ENCODE results near the gene KCNQ1. TPM values are rescaled to one million over a fixed set of nuclear protein-coding genes. Genes with fewer than 3 reads are reported as not detected.

The KCNQ1 gene
- total RNA-seq, 2 donors from 2014 or later = 4.4 to 25.3 TPM

- no peaks in the 10 kb centered on the region for H3K4me1 ChIP-seq (ENCODE audit: control insufficient read depth in 1 of 2, low read depth in 2 of 2)
- H3K27me3 ChIP-seq (replicated peaks; ENCODE audit: insufficient read depth) = no peaks in the 10 kb centered on the region
- no peak overlapping the region for H3K27ac ChIP-seq
- ATAC-seq (ENCODE audit: insufficient number of reproducible peaks, low FRiP score, low read depth) (no peak), DNase-seq (ENCODE audit: low spot score) (no peak)
- no peak for TF ChIP-seq CTCF (IDR thresholded peaks at IDR 0.05)
- no peaks in the 10 kb centered on the region for H3K36me3 ChIP-seq
- no peak overlapping the region for H3K4me3 ChIP-seq
- no peaks in the 10 kb centered on the region for H3K9me3 ChIP-seq
Measured at GRCh38 chr11:2751523-2752203, 306.9 kb downstream of the KCNQ1 start.

GRCh38 chr11:2752204-2752770 lies 307.5 kb downstream of the KCNQ1 start:
- TF ChIP-seq CTCF (IDR thresholded peaks at IDR 0.05) = no peak
- ATAC-seq (ENCODE audit: insufficient number of reproducible peaks, low FRiP score, low read depth) (no peak), DNase-seq (ENCODE audit: low spot score) (no peak)
- Histone ChIP-seq H3K27ac (no peak overlapping the region), H3K4me1 (ENCODE audit: control insufficient read depth in 1 of 2, low read depth in 2 of 2) (no peaks in the 10 kb centered on the region), H3K36me3 (no peaks in the 10 kb centered on the region), H3K27me3 (replicated peaks; ENCODE audit: insufficient read depth) (no peaks in the 10 kb centered on the region), H3K4me3 (no peak overlapping the region), H3K9me3 (no peaks in the 10 kb centered on the region)

- DNase-seq (ENCODE audit: low spot score) (no peak), ATAC-seq (ENCODE audit: insufficient number of reproducible peaks, low FRiP score, low read depth) (no peak)
Measured at GRCh38 chr11:2752923-2753322, 308.1 kb downstream of the KCNQ1 start.

GRCh38 chr11:2754008-2754407 lies 309.2 kb downstream of the KCNQ1 start:
- Histone ChIP-seq H3K9me3 (no peaks in the 10 kb centered on the region), H3K4me3 (no peak overlapping the region), H3K27ac (no peak overlapping the region), H3K27me3 (replicated peaks; ENCODE audit: insufficient read depth) (no peaks in the 10 kb centered on the region), H3K4me1 (ENCODE audit: control insufficient read depth in 1 of 2, low read depth in 2 of 2) (no peaks in the 10 kb centered on the region), H3K36me3 (no peaks in the 10 kb centered on the region)
- no peak for TF ChIP-seq CTCF (IDR thresholded peaks at IDR 0.05)
- no peak for DNase-seq (ENCODE audit: low spot score)
- no peak for ATAC-seq (ENCODE audit: insufficient number of reproducible peaks, low FRiP score, low read depth)

More at GRCh38 chr11:2752923-2753322, 308.1 kb downstream of the KCNQ1 start:
- Histone ChIP-seq H3K27me3 (replicated peaks; ENCODE audit: insufficient read depth) (no peaks in the 10 kb centered on the region), H3K9me3 (no peaks in the 10 kb centered on the region), H3K36me3 (no peaks in the 10 kb centered on the region), H3K4me1 (ENCODE audit: control insufficient read depth in 1 of 2, low read depth in 2 of 2) (no peaks in the 10 kb centered on the region), H3K27ac (no peak overlapping the region), H3K4me3 (no peak overlapping the region)
- TF ChIP-seq CTCF (IDR thresholded peaks at IDR 0.05) = no peak

- DNase-seq (ENCODE audit: low spot score) (no peak), ATAC-seq (ENCODE audit: insufficient number of reproducible peaks, low FRiP score, low read depth) (no peak)
- no peak for TF ChIP-seq CTCF (IDR thresholded peaks at IDR 0.05)
- H3K4me1 ChIP-seq (ENCODE audit: control insufficient read depth in 1 of 2, low read depth in 2 of 2) = no peaks in the 10 kb centered on the region
- no peak overlapping the region for H3K27ac ChIP-seq
- no peaks in the 10 kb centered on the region for H3K9me3 ChIP-seq
- no peaks in the 10 kb centered on the region for H3K36me3 ChIP-seq
- H3K27me3 ChIP-seq (replicated peaks; ENCODE audit: insufficient read depth) = no peaks in the 10 kb centered on the region
- no peak overlapping the region for H3K4me3 ChIP-seq
Measured at GRCh38 chr11:2755071-2755470, 310.3 kb downstream of the KCNQ1 start.
